Duodenal mucosa (tissue), 2 donors: Measurements from ENCODE around the gene RFK.

Experiments
- H3K27ac ChIP-seq: one replicate; pipeline ENCODE4 v1.7.0; 2013; ENCODE audit warnings: low read depth, low read length
- H3K27me3 ChIP-seq, 2 donors: one replicate each; pipeline ENCODE4 v1.7.0; 2013; ENCODE audit warnings: low read length in 2 of 2, control low read depth in 1 of 2; ENCODE audit not compliant: insufficient read depth in 2 of 2, control insufficient read depth in 1 of 2
- H3K36me3 ChIP-seq, 2 donors: one replicate each; pipeline ENCODE4 v1.7.0; 2013; ENCODE audit warnings: low read length in 2 of 2, control low read depth in 1 of 2; ENCODE audit not compliant: insufficient read depth in 2 of 2, control insufficient read depth in 1 of 2
- H3K4me1 ChIP-seq, 2 donors: one replicate each; pipeline ENCODE4 v1.7.0; 2013; ENCODE audit warnings: low read length in 2 of 2, control low read depth in 1 of 2; ENCODE audit not compliant: insufficient read depth in 2 of 2, control insufficient read depth in 1 of 2
- H3K4me3 ChIP-seq, 2 donors: one replicate each; pipeline ENCODE4 v1.7.0; 2013; ENCODE audit warnings: low read length in 2 of 2, low read depth in 1 of 2
- H3K9ac ChIP-seq, 2 donors: one replicate each; pipeline ENCODE4 v1.7.0; 2013; ENCODE audit warnings: low read length in 2 of 2, low read depth in 1 of 2
- H3K9me3 ChIP-seq, 2 donors: one replicate each; pipeline ENCODE4 v1.7.0; 2013; ENCODE audit warnings: low read length in 2 of 2, control low read depth in 1 of 2; ENCODE audit not compliant: control insufficient read depth in 1 of 2

RFK gene

GRCh38 chr9:76413658-76414057, 19.4 kb upstream of the RFK start:
- Histone ChIP-seq H3K9me3 (peaks cover 0 to 5% of the 10 kb centered on the region in 2 donors), H3K4me3 (no peak overlapping the region), H3K9ac (no peak overlapping the region)

GRCh38 chr9:76412638-76413037, 18.4 kb upstream of the RFK start:
- no peak overlapping the region for H3K4me3 ChIP-seq
- no peaks in the 10 kb centered on the region for H3K36me3 ChIP-seq
- H3K4me1 ChIP-seq = peaks cover 0 to 10% of the 10 kb centered on the region in 2 donors
- no peak overlapping the region for H3K9ac ChIP-seq
- no peak overlapping the region for H3K27ac ChIP-seq
- peaks cover 0 to 5% of the 10 kb centered on the region in 2 donors for H3K9me3 ChIP-seq
- no peaks in the 10 kb centered on the region for H3K27me3 ChIP-seq

More at GRCh38 chr9:76413658-76414057, 19.4 kb upstream of the RFK start:
- Histone ChIP-seq H3K36me3 (no peaks in the 10 kb centered on the region), H3K27ac (no peak overlapping the region), H3K27me3 (no peaks in the 10 kb centered on the region), H3K4me1 (peaks cover 0 to 10% of the 10 kb centered on the region in 2 donors)

GRCh38 chr9:76405868-76406267, 11.6 kb upstream of the RFK start:
- Histone ChIP-seq H3K27me3 (no peaks in the 10 kb centered on the region), H3K4me1 (peaks cover 6 to 13% of the 10 kb centered on the region in 2 donors), H3K36me3 (no peaks in the 10 kb centered on the region), H3K9ac (no peak overlapping the region), H3K9me3 (no peaks in the 10 kb centered on the region), H3K27ac (no peak overlapping the region), H3K4me3 (no peak overlapping the region)

- H3K9me3 ChIP-seq = no peaks in the 10 kb centered on the region
- no peak overlapping the region for H3K27ac ChIP-seq
- H3K4me1 ChIP-seq = peaks cover 6 to 13% of the 10 kb centered on the region in 2 donors
- H3K27me3 ChIP-seq = no peaks in the 10 kb centered on the region
- H3K36me3 ChIP-seq = no peaks in the 10 kb centered on the region
- no peak overlapping the region for H3K4me3 ChIP-seq
- no peak overlapping the region for H3K9ac ChIP-seq
These were observed 11.1 kb upstream of the RFK start for GRCh38 chr9:76405340-76405739.

DNA sequence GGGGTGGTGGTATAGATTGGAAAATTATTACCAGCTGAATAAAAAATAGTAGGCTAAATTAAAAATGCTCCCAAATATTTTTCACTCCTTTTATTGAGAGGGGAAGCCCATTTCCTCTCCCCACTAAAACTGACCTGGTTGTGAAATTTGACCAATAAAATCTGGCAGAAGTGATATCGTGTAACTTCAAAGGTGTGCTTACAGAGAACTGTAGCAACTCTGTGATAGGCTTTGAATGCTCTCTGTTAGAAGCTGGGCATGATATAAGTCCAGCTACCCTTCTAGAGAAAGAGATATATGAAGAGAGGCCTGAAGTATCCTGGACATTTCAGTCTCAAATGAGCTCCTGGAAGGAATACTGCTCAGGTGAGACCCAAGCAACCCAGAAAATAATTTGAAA, 10.2 kb upstream of the RFK start:
- Histone ChIP-seq H3K27me3 (no peaks in the 10 kb centered on the region), H3K4me1 (peaks cover 6 to 13% of the 10 kb centered on the region in 2 donors), H3K36me3 (no peaks in the 10 kb centered on the region), H3K27ac (no peak overlapping the region), H3K4me3 (no peak overlapping the region), H3K9me3 (no peaks in the 10 kb centered on the region), H3K9ac (no peak overlapping the region)

GRCh38 chr9:76403352-76403751, 9.1 kb upstream of the RFK start:
- Histone ChIP-seq H3K36me3 (no peaks in the 10 kb centered on the region), H3K4me1 (peaks cover 6 to 13% of the 10 kb centered on the region in 2 donors), H3K27me3 (no peaks in the 10 kb centered on the region), H3K27ac (no peak overlapping the region), H3K9me3 (no peaks in the 10 kb centered on the region), H3K4me3 (peak overlapping the region in 1 of 2 donors; percentile 45), H3K9ac (no peak overlapping the region)

- no peaks in the 10 kb centered on the region for H3K36me3 ChIP-seq
- no peaks in the 10 kb centered on the region for H3K27me3 ChIP-seq
- H3K4me3 ChIP-seq = no peak overlapping the region
- no peak overlapping the region for H3K27ac ChIP-seq
- H3K4me1 ChIP-seq = peaks cover 6 to 13% of the 10 kb centered on the region in 2 donors
- no peaks in the 10 kb centered on the region for H3K9me3 ChIP-seq
- H3K9ac ChIP-seq = no peak overlapping the region
These were observed 7.5 kb upstream of the RFK start for GRCh38 chr9:76401580-76402354.

DNA sequence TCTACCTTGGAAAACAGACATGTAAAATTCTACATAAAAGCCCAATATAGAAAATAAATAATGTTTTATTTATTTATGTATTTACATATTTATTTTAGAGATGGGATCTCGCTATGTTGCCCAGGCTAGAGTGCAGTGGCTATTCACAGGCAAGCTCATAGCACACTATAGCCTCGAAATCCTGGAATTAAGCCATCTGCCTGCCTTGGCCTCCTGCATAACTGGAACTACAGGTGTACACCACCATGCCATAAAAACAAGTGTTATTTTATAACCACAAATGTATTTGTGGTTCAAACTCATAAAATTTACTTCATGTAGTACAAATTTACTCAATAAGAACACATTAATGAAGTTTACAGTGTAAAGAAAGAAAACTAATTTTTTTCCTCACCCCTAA, 7.0 kb upstream of the RFK start:
- H3K9ac ChIP-seq = no peak overlapping the region
- no peaks in the 10 kb centered on the region for H3K27me3 ChIP-seq
- H3K4me1 ChIP-seq = peaks cover 6 to 13% of the 10 kb centered on the region in 2 donors
- no peak overlapping the region for H3K27ac ChIP-seq
- H3K4me3 ChIP-seq = no peak overlapping the region
- no peaks in the 10 kb centered on the region for H3K9me3 ChIP-seq
- no peaks in the 10 kb centered on the region for H3K36me3 ChIP-seq

GRCh38 chr9:76400534-76401096, 6.4 kb upstream of the RFK start:
- no peak overlapping the region for H3K27ac ChIP-seq
- no peaks in the 10 kb centered on the region for H3K9me3 ChIP-seq
- no peak overlapping the region for H3K9ac ChIP-seq
- peaks cover 6 to 18% of the 10 kb centered on the region in 2 donors for H3K4me1 ChIP-seq
- H3K4me3 ChIP-seq = no peak overlapping the region
- H3K27me3 ChIP-seq = no peaks in the 10 kb centered on the region
- H3K36me3 ChIP-seq = no peaks in the 10 kb centered on the region

- no peaks in the 10 kb centered on the region for H3K27me3 ChIP-seq
- no peak overlapping the region for H3K4me3 ChIP-seq
- no peak overlapping the region for H3K27ac ChIP-seq
- H3K36me3 ChIP-seq = no peaks in the 10 kb centered on the region
- peaks cover 12 to 22% of the 10 kb centered on the region in 2 donors for H3K4me1 ChIP-seq
- H3K9me3 ChIP-seq = no peaks in the 10 kb centered on the region
- no peak overlapping the region for H3K9ac ChIP-seq
These were observed 5.6 kb upstream of the RFK start for GRCh38 chr9:76399856-76400255.
